ENCODE measurements around the gene CCDC201. TPM values are rescaled to one million over a fixed set of nuclear protein-coding genes. Genes with fewer than 3 reads are reported as not detected.
"Not testable (repeated sequence)": the region's sequence is repeated elsewhere in the genome, so short reads cannot be mapped to it uniquely, and the experiment has no call there.

Gene CCDC201
- total RNA-seq, 2 experiments from 2014 or later, result not detected

DNA sequence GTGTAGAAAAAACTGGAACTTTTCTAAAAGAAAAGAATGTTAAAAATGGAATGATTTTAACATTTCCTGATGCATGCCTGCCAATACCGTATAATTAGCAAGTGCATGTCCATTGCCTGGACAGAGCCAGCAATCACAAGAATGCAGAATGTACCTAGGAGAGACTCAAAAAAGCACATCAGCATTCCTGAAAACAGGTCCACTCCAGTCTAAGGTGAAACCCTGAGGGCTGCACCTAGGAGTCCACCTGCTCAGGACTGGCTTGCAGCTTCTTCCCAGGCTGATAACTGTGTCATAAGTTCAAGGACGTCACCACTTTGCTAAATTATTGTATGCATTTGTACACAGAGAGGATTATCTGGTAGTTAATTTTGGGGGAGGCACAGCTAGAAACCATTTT, 5.4 kb downstream of the CCDC201 start:
- Mint-ChIP-seq H3K27ac (no peak overlapping the region), H3K9me3 (no peaks in the 10 kb centered on the region), H3K27me3 (peaks cover 2% of the 10 kb centered on the region), H3K4me1 (ENCODE audit: low read depth) (no peaks in the 10 kb centered on the region), H3K36me3 (ENCODE audit: low read depth) (no peaks in the 10 kb centered on the region), H3K4me3 (no peak overlapping the region)
- no peak for ATAC-seq
- ChIA-PET CTCF (no interaction called here), POLR2A (no interaction called here)
- TF ChIP-seq, protein P1, sequence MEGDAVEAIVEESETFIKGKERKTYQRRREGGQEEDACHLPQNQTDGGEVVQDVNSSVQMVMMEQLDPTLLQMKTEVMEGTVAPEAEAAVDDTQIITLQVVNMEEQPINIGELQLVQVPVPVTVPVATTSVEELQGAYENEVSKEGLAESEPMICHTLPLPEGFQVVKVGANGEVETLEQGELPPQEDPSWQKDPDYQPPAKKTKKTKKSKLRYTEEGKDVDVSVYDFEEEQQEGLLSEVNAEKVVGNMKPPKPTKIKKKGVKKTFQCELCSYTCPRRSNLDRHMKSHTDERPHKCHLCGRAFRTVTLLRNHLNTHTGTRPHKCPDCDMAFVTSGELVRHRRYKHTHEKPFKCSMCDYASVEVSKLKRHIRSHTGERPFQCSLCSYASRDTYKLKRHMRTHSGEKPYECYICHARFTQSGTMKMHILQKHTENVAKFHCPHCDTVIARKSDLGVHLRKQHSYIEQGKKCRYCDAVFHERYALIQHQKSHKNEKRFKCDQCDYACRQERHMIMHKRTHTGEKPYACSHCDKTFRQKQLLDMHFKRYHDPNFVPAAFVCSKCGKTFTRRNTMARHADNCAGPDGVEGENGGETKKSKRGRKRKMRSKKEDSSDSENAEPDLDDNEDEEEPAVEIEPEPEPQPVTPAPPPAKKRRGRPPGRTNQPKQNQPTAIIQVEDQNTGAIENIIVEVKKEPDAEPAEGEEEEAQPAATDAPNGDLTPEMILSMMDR (IDR thresholded peaks at IDR 0.05), result no peak
- DNase-seq, result no peak
- intact Hi-C loops (cut with micrococcal nuclease), result no loop called here

GRCh38 chr7:45865594-45866410, 7.1 kb downstream of the CCDC201 start:
- Mint-ChIP-seq H3K27ac (no peak overlapping the region), H3K27me3 (peaks cover 4% of the 10 kb centered on the region), H3K4me1 (ENCODE audit: low read depth) (no peaks in the 10 kb centered on the region), H3K36me3 (ENCODE audit: low read depth) (no peaks in the 10 kb centered on the region), H3K4me3 (no peak overlapping the region), H3K9me3 (no peaks in the 10 kb centered on the region)
- CTCF ChIA-PET, result no interaction called here
- TF ChIP-seq, protein P1 (IDR thresholded peaks at IDR 0.05), result no peak
- ATAC-seq (no peak), DNase-seq (no peak)
- POLR2A ChIA-PET, result no interaction called here
- intact Hi-C loops (cut with micrococcal nuclease), result no loop called here

DNA sequence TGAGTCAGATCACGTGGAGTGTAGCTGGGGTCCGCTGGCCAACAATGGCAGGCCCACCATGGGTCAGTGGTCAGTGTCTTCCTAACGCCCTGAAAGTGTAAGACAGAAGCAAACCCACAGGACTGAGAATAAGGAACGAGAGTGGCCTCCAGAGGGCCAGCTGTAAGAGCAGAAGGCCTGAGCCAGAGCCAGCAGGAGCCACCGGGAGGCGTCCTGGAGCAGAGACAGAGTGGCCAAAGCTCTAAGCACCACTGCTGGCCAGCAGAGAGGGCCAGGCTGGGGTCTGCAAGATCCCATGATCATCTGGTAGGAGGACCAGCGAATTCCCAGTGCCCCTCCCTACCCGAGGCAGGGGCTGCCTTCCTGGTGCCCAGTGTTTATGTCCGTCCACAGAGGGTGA, 9.2 kb downstream of the CCDC201 start:
- ATAC-seq (no peak), DNase-seq (no peak)
- no peaks in the 10 kb centered on the region for H3K36me3 Mint-ChIP-seq (ENCODE audit: low read depth)
- H3K27ac Mint-ChIP-seq, result no peak overlapping the region
- TF ChIP-seq, protein P1 (IDR thresholded peaks at IDR 0.05), result no peak
- CTCF ChIA-PET, result interaction anchor here (0.7 kb wide), 1 partner anchor 9 kb away, joined by 3 read pairs; no protein-coding TSS in a partner anchor
- H3K4me3 Mint-ChIP-seq, result no peak overlapping the region
- H3K9me3 Mint-ChIP-seq, result no peaks in the 10 kb centered on the region
- POLR2A ChIA-PET, result no interaction called here
- H3K27me3 Mint-ChIP-seq, result peaks cover 7% of the 10 kb centered on the region
- no peaks in the 10 kb centered on the region for H3K4me1 Mint-ChIP-seq (ENCODE audit: low read depth)
- intact Hi-C loops (cut with micrococcal nuclease), result no loop called here

DNA sequence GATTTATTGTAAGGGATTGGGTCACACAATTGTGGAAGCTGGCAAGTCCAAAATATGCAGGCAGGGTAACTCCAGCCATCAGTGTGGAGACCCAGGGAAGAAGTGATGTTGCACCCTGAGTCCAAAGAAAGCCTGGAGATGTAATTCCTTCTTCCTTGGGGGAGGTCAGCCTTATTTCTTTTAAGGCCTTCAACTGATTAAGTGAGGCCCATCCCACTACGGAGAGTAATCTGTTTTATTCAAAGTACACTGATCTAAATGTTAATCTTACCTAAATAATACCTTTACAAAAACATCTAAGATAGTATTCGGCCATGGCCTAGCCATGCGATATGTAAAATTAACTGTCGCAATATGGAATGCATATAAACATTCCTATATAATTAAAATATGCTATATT, 16.0 kb downstream of the CCDC201 start:
- peaks cover 11% of the 10 kb centered on the region for H3K27me3 Mint-ChIP-seq
- H3K36me3 Mint-ChIP-seq (ENCODE audit: low read depth); intact Hi-C loops (cut with micrococcal nuclease); DNase-seq; H3K4me3 Mint-ChIP-seq; CTCF ChIA-PET; H3K27ac Mint-ChIP-seq; H3K9me3 Mint-ChIP-seq; H3K4me1 Mint-ChIP-seq (ENCODE audit: low read depth); ATAC-seq: not testable (repeated sequence)
- POLR2A ChIA-PET, result interaction anchor here (0.7 kb wide), 1 partner anchor 147 kb away, joined by 3 read pairs; no protein-coding TSS in a partner anchor

GRCh38 chr7:45855680-45856079, 17.2 kb downstream of the CCDC201 start:
- H3K36me3 Mint-ChIP-seq (ENCODE audit: low read depth); H3K4me1 Mint-ChIP-seq (ENCODE audit: low read depth); intact Hi-C loops (cut with micrococcal nuclease); H3K27me3 Mint-ChIP-seq; H3K27ac Mint-ChIP-seq; H3K4me3 Mint-ChIP-seq; DNase-seq; ATAC-seq; POLR2A ChIA-PET; H3K9me3 Mint-ChIP-seq: not testable (repeated sequence)
- CTCF ChIA-PET, result interaction anchor here (1.3 kb wide), 1 partner anchor 29 kb away, joined by 3 read pairs; no protein-coding TSS in a partner anchor

- H3K27ac Mint-ChIP-seq; H3K27me3 Mint-ChIP-seq; DNase-seq; H3K4me1 Mint-ChIP-seq (ENCODE audit: low read depth); intact Hi-C loops (cut with micrococcal nuclease); H3K36me3 Mint-ChIP-seq (ENCODE audit: low read depth); ATAC-seq; H3K4me3 Mint-ChIP-seq; POLR2A ChIA-PET; H3K9me3 Mint-ChIP-seq: not testable (repeated sequence)
- CTCF ChIA-PET, result interaction anchor here (1.0 to 1.1 kb wide), 2 partner anchors 594 to 597 kb away, joined by 3 to 4 read pairs; no protein-coding TSS in a partner anchor
Measured at GRCh38 chr7:45853491-45853890, 19.4 kb downstream of the CCDC201 start.

- H3K4me3 Mint-ChIP-seq; DNase-seq; CTCF ChIA-PET; H3K9me3 Mint-ChIP-seq; H3K4me1 Mint-ChIP-seq (ENCODE audit: low read depth); H3K36me3 Mint-ChIP-seq (ENCODE audit: low read depth); H3K27ac Mint-ChIP-seq; intact Hi-C loops (cut with micrococcal nuclease); H3K27me3 Mint-ChIP-seq; ATAC-seq: not testable (repeated sequence)
- POLR2A ChIA-PET, result interaction anchor here (0.6 kb wide), 1 partner anchor 653 kb away, joined by 3 read pairs; no protein-coding TSS in a partner anchor
Measured at GRCh38 chr7:45852984-45853383, 19.9 kb downstream of the CCDC201 start.

GRCh38 chr7:45848734-45849133, 24.1 kb downstream of the CCDC201 start:
- H3K4me3 Mint-ChIP-seq; H3K27me3 Mint-ChIP-seq; H3K27ac Mint-ChIP-seq; H3K36me3 Mint-ChIP-seq (ENCODE audit: low read depth); POLR2A ChIA-PET; DNase-seq; intact Hi-C loops (cut with micrococcal nuclease); CTCF ChIA-PET; ATAC-seq; H3K9me3 Mint-ChIP-seq; H3K4me1 Mint-ChIP-seq (ENCODE audit: low read depth): not testable (repeated sequence)

GRCh38 chr7:45846536-45846935, 26.3 kb downstream of the CCDC201 start:
- POLR2A ChIA-PET; H3K27ac Mint-ChIP-seq; H3K4me1 Mint-ChIP-seq (ENCODE audit: low read depth); CTCF ChIA-PET; H3K27me3 Mint-ChIP-seq; H3K9me3 Mint-ChIP-seq; H3K4me3 Mint-ChIP-seq; H3K36me3 Mint-ChIP-seq (ENCODE audit: low read depth); intact Hi-C loops (cut with micrococcal nuclease); ATAC-seq; DNase-seq: not testable (repeated sequence)

Data from activated CD8-positive, alpha-beta T cell treated with anti-CD3 and anti-CD28 coated beads for 36 hours (primary cell).